Naive B cell (primary cell): Measurements from ENCODE around the gene ADRM1. TPM values are rescaled to one million over a fixed set of nuclear protein-coding genes. Genes with fewer than 3 reads are reported as not detected.

ENCODE experiments used
- ATAC-seq, 2 donors: fragments of 150-1000 bp; cut with Tn5 transposase; 2 replicates each; pipeline ENCODE4 v1.10.0; 2021; ENCODE audit warnings: low read depth in 2 of 2, mild to moderate bottlenecking in 2 of 2, moderate library complexity in 2 of 2
- DNase-seq: peaks from one replicate; pipeline ENCODE4 v3.0.0; 2022
- H3K27ac Mint-ChIP-seq, 6 donors: one replicate each; pipeline ENCODE4 v1.8.0; 2020 to 2022; ENCODE audit warnings: mild to moderate bottlenecking in 6 of 6, mixed read lengths in 6 of 6, moderate library complexity in 5 of 6, inconsistent platforms in 2 of 6
- H3K27me3 Mint-ChIP-seq, 3 donors: one replicate each; pipeline ENCODE4 v1.8.0; 2021 to 2022; ENCODE audit warnings: mixed read lengths in 3 of 3, mild to moderate bottlenecking in 1 of 3
- H3K36me3 Mint-ChIP-seq, 2 donors: one replicate each; pipeline ENCODE4 v1.8.0; 2020 to 2022; ENCODE audit warnings: mixed read lengths in 2 of 2, inconsistent platforms in 1 of 2, mild to moderate bottlenecking in 1 of 2
- H3K4me1 Mint-ChIP-seq, 3 donors: one replicate each; pipeline ENCODE4 v1.8.0; 2020 to 2022; ENCODE audit warnings: mixed read lengths in 3 of 3, inconsistent platforms in 1 of 3, mild to moderate bottlenecking in 1 of 3, moderate library complexity in 1 of 3
- H3K4me3 Mint-ChIP-seq, 8 donors: one replicate each; pipeline ENCODE4 v1.8.0; 2020 to 2022; ENCODE audit warnings: mild to moderate bottlenecking in 8 of 8, mixed read lengths in 8 of 8, moderate library complexity in 8 of 8, inconsistent platforms in 2 of 8
- H3K9me3 Mint-ChIP-seq, 7 donors: one replicate each; pipeline ENCODE4 v1.8.0; 2020 to 2022; ENCODE audit warnings: mixed read lengths in 7 of 7, mild to moderate bottlenecking in 5 of 7, inconsistent platforms in 2 of 7, moderate library complexity in 1 of 7
- polyA plus RNA-seq, 6 donors: library from polyadenylated mRNA; unstranded; fragments of 300-500 nt; fragmentation: Illumina TruSeq; gene quantifications; one replicate each; pipeline ENCODE4 v1.2.3, GENCODE V29; 2021; ENCODE audit warnings: low read depth in 6 of 6

Gene ADRM1
- polyA plus RNA-seq, 6 donors from 2014 or later, result 75.6 to 111 (median 89.0) TPM

- no peaks in the 10 kb centered on the region for H3K9me3 Mint-ChIP-seq
- H3K27ac Mint-ChIP-seq, result peak overlapping the region in 2 of 6 donors; percentile 26 to 75
- H3K27me3 Mint-ChIP-seq, result no peaks in the 10 kb centered on the region
- H3K4me1 Mint-ChIP-seq, result peaks cover 0 to 18% (median 6%) of the 10 kb centered on the region in 3 donors
- ATAC-seq (no peak), DNase-seq (no peak)
- H3K36me3 Mint-ChIP-seq, result peaks cover 0 to 4% of the 10 kb centered on the region in 2 donors
- H3K4me3 Mint-ChIP-seq, result no peak overlapping the region
Observed at GRCh38 chr20:62293946-62294345, 8.9 kb upstream of the ADRM1 start.

GRCh38 chr20:62294516-62294915 lies 8.3 kb upstream of the ADRM1 start:
- no peaks in the 10 kb centered on the region for H3K27me3 Mint-ChIP-seq
- H3K4me1 Mint-ChIP-seq, result peaks cover 0 to 18% (median 6%) of the 10 kb centered on the region in 3 donors
- peak overlapping the region in 4 of 6 donors; percentile 18 to 75 (median 60) for H3K27ac Mint-ChIP-seq
- DNase-seq, result peak; percentile 20
- H3K9me3 Mint-ChIP-seq, result no peaks in the 10 kb centered on the region
- peaks cover 0 to 4% of the 10 kb centered on the region in 2 donors for H3K36me3 Mint-ChIP-seq
- ATAC-seq, result peak; percentile 65 to 71
- peak overlapping the region in 1 of 8 donors; percentile 15 for H3K4me3 Mint-ChIP-seq

DNA sequence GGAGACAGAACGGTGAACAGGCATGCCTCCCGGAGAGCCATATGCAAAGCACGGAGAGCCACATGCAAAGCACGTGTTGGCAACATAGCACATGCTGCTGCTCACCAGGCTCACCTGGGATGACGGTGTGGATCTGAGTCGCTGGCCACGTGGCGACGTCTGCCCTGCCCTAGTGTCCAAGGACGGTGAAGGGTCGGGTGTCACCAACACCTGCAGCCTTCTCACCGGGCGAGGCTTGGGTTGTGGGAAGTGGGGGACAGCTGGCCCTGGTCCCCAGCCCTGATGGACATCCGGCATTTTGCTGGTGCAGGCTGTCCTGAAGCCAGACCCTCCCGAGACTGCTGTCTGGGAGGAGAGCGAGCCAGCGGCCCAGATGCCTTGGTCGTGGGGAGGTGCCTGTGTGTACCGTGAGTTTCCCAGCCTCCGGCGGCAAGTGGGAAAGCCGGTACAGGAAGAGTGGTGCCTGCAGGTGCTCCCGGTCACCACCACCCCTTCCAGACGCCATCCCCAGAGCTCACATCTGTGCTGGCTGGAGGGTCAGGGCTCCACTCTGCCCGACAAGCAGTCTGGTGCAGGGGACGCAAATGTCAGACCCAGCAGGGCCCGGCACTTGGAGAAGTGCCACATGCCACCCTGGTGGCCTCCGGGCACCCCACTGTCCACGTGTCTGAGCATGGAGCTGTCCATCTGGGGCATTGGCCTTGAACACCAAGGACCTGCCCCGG lies 5.9 kb upstream of the ADRM1 start:
- Mint-ChIP-seq H3K27me3 (no peaks in the 10 kb centered on the region), H3K36me3 (peaks cover 0 to 4% of the 10 kb centered on the region in 2 donors), H3K4me1 (peaks cover 9 to 22% (median 9%) of the 10 kb centered on the region in 3 donors), H3K9me3 (no peaks in the 10 kb centered on the region), H3K4me3 (no peak overlapping the region), H3K27ac (no peak overlapping the region)
- DNase-seq (no peak), ATAC-seq (no peak)

DNA sequence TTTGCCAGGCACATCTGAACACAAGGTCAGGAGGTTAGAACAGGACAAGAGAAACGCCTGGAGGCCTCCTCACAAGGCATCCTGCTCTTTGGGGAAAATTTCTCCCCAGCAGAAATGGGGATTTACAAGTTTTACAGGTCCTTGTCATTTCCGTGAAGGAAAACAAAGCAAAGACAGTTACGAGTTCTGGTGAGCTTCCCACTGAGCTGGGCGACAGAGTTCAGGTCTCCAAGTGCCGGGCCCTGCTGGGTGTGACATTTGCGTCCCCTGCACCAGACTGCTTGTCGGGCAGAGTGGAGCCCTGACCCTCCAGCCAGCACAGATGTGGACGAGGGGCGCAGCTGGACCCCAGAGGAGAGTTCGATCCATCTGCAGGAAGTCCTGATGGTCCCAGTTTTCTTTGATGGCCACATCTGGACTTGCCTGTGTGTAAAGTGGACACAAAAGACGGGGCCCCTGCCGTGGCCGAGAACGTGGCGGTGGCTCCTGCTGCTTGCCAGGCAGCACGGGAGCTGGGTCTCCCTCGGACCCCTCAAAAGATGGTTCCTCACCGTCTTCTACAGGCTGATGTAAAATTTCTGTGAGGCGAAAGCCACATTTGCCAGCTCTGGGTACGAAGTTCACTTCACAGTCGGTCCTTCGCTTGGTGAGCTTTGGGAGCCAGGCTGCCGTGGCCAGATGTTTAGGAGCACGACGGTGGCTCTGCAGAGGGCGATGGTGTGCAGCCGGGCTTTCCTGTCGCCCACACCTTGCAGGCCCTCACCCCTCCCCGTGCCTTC lies 5.2 kb upstream of the ADRM1 start:
- DNase-seq (no peak), ATAC-seq (no peak)
- no peaks in the 10 kb centered on the region for H3K9me3 Mint-ChIP-seq
- no peaks in the 10 kb centered on the region for H3K27me3 Mint-ChIP-seq
- peak overlapping the region in 1 of 6 donors; percentile 11 for H3K27ac Mint-ChIP-seq
- peaks cover 12 to 20% (median 17%) of the 10 kb centered on the region in 3 donors for H3K4me1 Mint-ChIP-seq
- no peak overlapping the region for H3K4me3 Mint-ChIP-seq
- H3K36me3 Mint-ChIP-seq, result no peaks in the 10 kb centered on the region

DNA sequence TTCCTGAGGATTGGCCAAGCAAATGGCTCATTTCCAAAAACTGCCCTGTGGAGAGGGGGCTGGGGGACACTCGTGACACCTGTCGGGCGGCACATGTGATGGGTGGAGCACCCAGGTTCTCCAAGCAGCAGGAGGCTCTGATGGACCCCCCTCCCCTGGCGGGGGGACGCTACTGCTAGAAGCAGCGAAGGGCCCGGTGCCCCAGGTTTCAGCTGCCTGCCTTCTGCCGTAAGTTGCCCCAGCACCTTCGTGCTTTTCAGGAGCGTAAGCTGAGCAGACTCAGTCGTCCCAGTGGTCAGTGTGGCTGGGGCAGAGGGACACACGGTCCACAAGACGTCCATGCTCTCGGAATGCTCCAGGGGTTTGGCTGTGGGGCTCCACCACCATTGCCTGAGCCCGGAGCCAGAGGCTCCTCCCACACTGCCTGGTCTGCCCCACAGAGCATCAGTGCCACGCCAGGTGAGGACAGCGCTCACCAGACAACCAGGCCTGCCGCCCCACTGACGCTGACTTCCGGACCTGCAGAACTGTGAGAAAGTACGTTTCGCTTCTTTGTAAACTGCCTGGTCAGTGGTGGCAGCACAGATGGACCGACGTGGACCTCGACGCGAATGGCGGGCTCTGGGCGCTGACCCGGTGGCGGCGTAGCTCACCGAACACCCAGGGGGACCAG lies 4.1 kb upstream of the ADRM1 start:
- Mint-ChIP-seq H3K9me3 (no peaks in the 10 kb centered on the region), H3K27me3 (no peaks in the 10 kb centered on the region), H3K27ac (no peak overlapping the region), H3K36me3 (no peaks in the 10 kb centered on the region), H3K4me1 (peaks cover 12 to 18% (median 13%) of the 10 kb centered on the region in 3 donors), H3K4me3 (no peak overlapping the region)
- DNase-seq, result no peak
- no peak for ATAC-seq

- no peak for DNase-seq
- Mint-ChIP-seq H3K4me3 (peak overlapping the region in 1 of 8 donors; percentile 9), H3K27me3 (no peaks in the 10 kb centered on the region), H3K4me1 (peaks cover 18 to 28% (median 19%) of the 10 kb centered on the region in 3 donors), H3K36me3 (no peaks in the 10 kb centered on the region), H3K27ac (peak overlapping the region in 1 of 6 donors; percentile 30), H3K9me3 (no peaks in the 10 kb centered on the region)
- no peak for ATAC-seq
Observed at GRCh38 chr20:62299666-62300236, 3.0 kb upstream of the ADRM1 start.

GRCh38 chr20:62300319-62300718 lies 2.5 kb upstream of the ADRM1 start:
- no peak for ATAC-seq
- Mint-ChIP-seq H3K9me3 (no peaks in the 10 kb centered on the region), H3K36me3 (no peaks in the 10 kb centered on the region), H3K27ac (peak overlapping the region in 1 of 6 donors; percentile 72), H3K4me1 (peaks cover 19 to 28% (median 21%) of the 10 kb centered on the region in 3 donors), H3K4me3 (no peak overlapping the region), H3K27me3 (no peaks in the 10 kb centered on the region)
- no peak for DNase-seq

DNA sequence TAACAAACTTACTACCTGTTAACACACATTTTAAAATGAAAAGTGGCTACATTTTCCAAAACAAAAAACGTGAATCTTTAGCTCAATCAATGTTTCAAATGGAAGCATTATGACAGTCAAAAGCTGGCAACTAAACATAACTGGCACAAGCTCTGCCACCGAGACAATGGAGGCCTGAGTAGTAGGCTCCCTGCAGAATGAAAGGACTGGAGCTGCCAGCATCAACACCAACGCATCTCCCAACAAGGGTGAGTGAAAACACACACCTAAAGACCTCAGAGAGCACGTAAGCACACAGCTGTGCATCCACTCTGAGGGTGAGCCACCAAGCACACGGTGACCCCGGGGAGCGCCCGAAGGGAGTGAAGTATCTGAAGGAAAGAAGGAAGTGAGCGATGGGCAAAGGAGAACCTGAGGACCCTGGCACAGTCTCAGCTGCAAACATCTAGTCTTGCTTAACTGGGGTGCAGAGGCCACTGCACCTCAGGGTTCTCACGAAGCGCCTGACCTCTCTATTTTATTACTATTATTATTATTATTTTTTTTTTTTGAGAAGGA lies 1.6 kb upstream of the ADRM1 start:
- ATAC-seq (no peak), DNase-seq (no peak)
- Mint-ChIP-seq H3K27me3 (no peaks in the 10 kb centered on the region), H3K27ac (peak overlapping the region in 1 of 6 donors; percentile 91), H3K4me3 (peak overlapping the region in 3 of 8 donors; percentile 49 to 91 (median 59)), H3K36me3 (no peaks in the 10 kb centered on the region), H3K4me1 (peaks cover 22 to 36% (median 25%) of the 10 kb centered on the region in 3 donors), H3K9me3 (no peaks in the 10 kb centered on the region)

DNA sequence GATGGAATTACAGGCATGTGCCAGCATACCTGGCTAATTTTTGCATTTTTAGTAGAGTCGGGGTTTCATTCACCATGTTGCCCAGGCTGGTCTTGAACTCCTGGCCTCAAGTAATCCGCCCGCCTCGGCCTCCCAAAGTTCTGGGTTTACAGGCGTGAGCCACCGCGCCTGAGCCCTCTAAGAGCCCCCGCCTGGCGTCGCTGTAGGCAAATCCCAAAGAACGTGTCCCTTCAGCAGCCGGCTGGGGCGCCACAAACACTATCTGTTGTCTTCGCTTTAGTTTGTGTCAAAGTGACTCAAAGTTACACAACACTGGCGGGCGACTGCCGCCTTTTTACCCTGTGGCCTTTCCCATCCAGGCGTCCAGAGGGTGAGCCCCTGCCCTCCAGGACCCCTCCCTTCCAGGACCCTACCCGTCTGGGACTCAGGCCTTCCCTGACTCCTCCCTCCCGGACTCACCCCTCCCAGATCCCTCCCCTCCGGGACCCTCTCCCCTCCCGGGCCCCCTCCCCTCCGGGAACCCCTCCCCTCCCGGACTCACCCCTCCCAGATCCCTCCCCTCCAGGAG lies 940 bp upstream of the ADRM1 start:
- Mint-ChIP-seq H3K27me3 (no peaks in the 10 kb centered on the region), H3K36me3 (no peaks in the 10 kb centered on the region), H3K9me3 (no peaks in the 10 kb centered on the region), H3K4me3 (peak overlapping the region; percentile 84 to 98 (median 94)), H3K4me1 (peaks cover 22 to 36% (median 25%) of the 10 kb centered on the region in 3 donors), H3K27ac (peak overlapping the region; percentile 91 to 98 (median 97))
- DNase-seq, result peak; percentile 82
- peak; percentile 52 to 55 for ATAC-seq

DNA sequence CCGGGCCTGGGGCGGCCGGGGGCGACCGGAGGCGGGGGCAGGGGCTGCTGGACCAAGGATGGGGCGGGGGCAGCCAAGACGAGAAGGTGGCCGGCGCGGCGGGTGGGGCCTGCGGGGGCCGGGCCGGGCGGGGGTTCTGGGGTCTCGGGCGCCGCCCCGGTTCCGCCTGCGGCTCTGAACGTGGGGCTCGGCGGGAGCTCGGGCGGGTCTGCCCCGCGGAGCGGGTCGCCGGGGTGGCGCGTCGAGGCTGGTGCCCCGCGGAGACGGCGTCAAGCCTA lies 204 bp downstream of the ADRM1 start:
- H3K27ac Mint-ChIP-seq, result peak overlapping the region in 5 of 6 donors; percentile 79 to 98 (median 92)
- no peaks in the 10 kb centered on the region for H3K9me3 Mint-ChIP-seq
- peak overlapping the region; percentile 84 to 98 (median 94) for H3K4me3 Mint-ChIP-seq
- ATAC-seq (no peak), DNase-seq (no peak)
- peaks cover 22 to 36% (median 25%) of the 10 kb centered on the region in 3 donors for H3K4me1 Mint-ChIP-seq
- H3K27me3 Mint-ChIP-seq, result no peaks in the 10 kb centered on the region
- H3K36me3 Mint-ChIP-seq, result no peaks in the 10 kb centered on the region

GRCh38 chr20:62303340-62304226 lies 786 bp downstream of the ADRM1 start:
- Mint-ChIP-seq H3K4me1 (peaks cover 22 to 36% (median 25%) of the 10 kb centered on the region in 3 donors), H3K36me3 (no peaks in the 10 kb centered on the region), H3K4me3 (peak overlapping the region; percentile 82 to 93 (median 90)), H3K27ac (peak overlapping the region in 4 of 6 donors; percentile 67 to 91 (median 72)), H3K9me3 (no peaks in the 10 kb centered on the region), H3K27me3 (no peaks in the 10 kb centered on the region)
- DNase-seq, result no peak
- peak in 1 of 2 donors; percentile 4 for ATAC-seq
